A673 (cell line): ENCODE results near the gene FRMD4B. TPM values are rescaled to one million over a fixed set of nuclear protein-coding genes. Genes with fewer than 3 reads are reported as not detected.
"Not testable (repeated sequence)": the region's sequence is repeated elsewhere in the genome, so short reads cannot be mapped to it uniquely, and the experiment has no call there.

Source experiments
- BruUV-seq: library from RNA; stranded (reverse); fragments of 400-500 nt; replicated peaks from 2 replicates; lab custom pipeline; 2021; lab: Mats Ljungman, UMichigan
- CTCF ChIA-PET: fragments of 300-600 bp; sonication (Branson Sonifier 250); formaldehyde crosslinking; loops from one replicate; lab custom pipeline; 2022; ENCODE audit warnings: antibody characterized with exemption; lab: Charles Lee
- POLR2A ChIA-PET: fragments of 300-600 bp; sonication (Branson Sonifier 250); formaldehyde crosslinking; loops from one replicate; lab custom pipeline; 2022; ENCODE audit warnings: antibody characterized with exemption; ENCODE audit not compliant: low non-redundant PET; lab: Charles Lee
- DNase-seq: peaks from one replicate; pipeline ENCODE4 v3.0.0-alpha.2; 2015; ENCODE audit warnings: low spot score
- H3K27ac ChIP-seq: fragments of 200-600 bp; sonication (generic); 2 replicates; pipeline ENCODE4 v1.5.1; 2016; ENCODE audit warnings: mixed run types, low read depth, mild to moderate bottlenecking, mixed read lengths, antibody characterized with exemption, low read length; ENCODE audit not compliant: poor library complexity, severe bottlenecking
- H3K27me3 ChIP-seq: fragments of 200-600 bp; sonication (generic); replicated peaks from 2 replicates; pipeline ENCODE4 v1.6.1; 2017; ENCODE audit warnings: mixed run types, low read depth, mild to moderate bottlenecking, mixed read lengths, antibody characterized with exemption, low read length; ENCODE audit not compliant: insufficient read depth, poor library complexity
- H3K36me3 ChIP-seq: fragments of 200-600 bp; sonication (generic); 2 replicates; pipeline ENCODE4 v1.6.1; 2016; ENCODE audit warnings: mixed run types, mild to moderate bottlenecking, mixed read lengths, antibody characterized with exemption, low read length; ENCODE audit not compliant: insufficient read depth, poor library complexity, severe bottlenecking
- H3K4me1 ChIP-seq: fragments of 200-600 bp; sonication (generic); 2 replicates; pipeline ENCODE4 v1.6.1; 2017; ENCODE audit warnings: mixed run types, mild to moderate bottlenecking, mixed read lengths, antibody characterized with exemption, low read length; ENCODE audit not compliant: insufficient read depth, poor library complexity, severe bottlenecking
- H3K4me3 ChIP-seq: fragments of 200-600 bp; sonication (generic); 2 replicates; pipeline ENCODE4 v1.5.1; 2016; ENCODE audit warnings: low read depth, mixed run types, mild to moderate bottlenecking, mixed read lengths, low read length; ENCODE audit not compliant: poor library complexity, severe bottlenecking
- H3K9me3 ChIP-seq: fragments of 200-600 bp; sonication (generic); 2 replicates; pipeline ENCODE4 v1.6.1; 2016; ENCODE audit warnings: mixed run types, low read depth, mild to moderate bottlenecking, mixed read lengths, antibody characterized with exemption, low read length; ENCODE audit not compliant: poor library complexity, severe bottlenecking
- EZH2 ChIP-seq: fragments of 200-600 bp; sonication (generic); IDR thresholded peaks from 2 replicates; pipeline ENCODE4 v1.6.1; 2017; ENCODE audit warnings: borderline replicate concordance, low read depth, mild to moderate bottlenecking, mixed read lengths, antibody characterized with exemption, low read length; ENCODE audit not compliant: poor library complexity, severe bottlenecking
- intact Hi-C: fragments of 100-400 bp; cut with micrococcal nuclease; formaldehyde crosslinking; loops from one replicate; pipeline ENCODE4 v1.10.0; 2022; ENCODE audit not compliant: unreplicated experiment
- total RNA-seq: library from RNA; stranded (reverse); gene quantifications from 2 replicates; pipeline ENCODE4 v1.2.3, GENCODE V29; 2021
- TF ChIP-seq, protein P1 (sequence below): fragments of 300-800, 200-600 bp; sonication (generic); conservative IDR thresholded peaks from 2 replicates; pipeline ENCODE4 v1.5.1; 2017; ENCODE audit warnings: low read depth, mild to moderate bottlenecking, antibody characterized with exemption, low read length, moderate library complexity, mixed read lengths

Gene FRMD4B
- total RNA-seq, 1 experiment from 2014 or later: 0.21 TPM

- H3K9me3 ChIP-seq: no peaks in the 10 kb centered on the region
- no peak for TF ChIP-seq EZH2
- TF ChIP-seq, protein P1, sequence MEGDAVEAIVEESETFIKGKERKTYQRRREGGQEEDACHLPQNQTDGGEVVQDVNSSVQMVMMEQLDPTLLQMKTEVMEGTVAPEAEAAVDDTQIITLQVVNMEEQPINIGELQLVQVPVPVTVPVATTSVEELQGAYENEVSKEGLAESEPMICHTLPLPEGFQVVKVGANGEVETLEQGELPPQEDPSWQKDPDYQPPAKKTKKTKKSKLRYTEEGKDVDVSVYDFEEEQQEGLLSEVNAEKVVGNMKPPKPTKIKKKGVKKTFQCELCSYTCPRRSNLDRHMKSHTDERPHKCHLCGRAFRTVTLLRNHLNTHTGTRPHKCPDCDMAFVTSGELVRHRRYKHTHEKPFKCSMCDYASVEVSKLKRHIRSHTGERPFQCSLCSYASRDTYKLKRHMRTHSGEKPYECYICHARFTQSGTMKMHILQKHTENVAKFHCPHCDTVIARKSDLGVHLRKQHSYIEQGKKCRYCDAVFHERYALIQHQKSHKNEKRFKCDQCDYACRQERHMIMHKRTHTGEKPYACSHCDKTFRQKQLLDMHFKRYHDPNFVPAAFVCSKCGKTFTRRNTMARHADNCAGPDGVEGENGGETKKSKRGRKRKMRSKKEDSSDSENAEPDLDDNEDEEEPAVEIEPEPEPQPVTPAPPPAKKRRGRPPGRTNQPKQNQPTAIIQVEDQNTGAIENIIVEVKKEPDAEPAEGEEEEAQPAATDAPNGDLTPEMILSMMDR: no peak
- no peak for DNase-seq
- CTCF ChIA-PET: no interaction called here
- no peaks in the 10 kb centered on the region for H3K4me1 ChIP-seq
- BruUV-seq: no TSS peak
- no peak overlapping the region for H3K27ac ChIP-seq
- POLR2A ChIA-PET: no interaction called here
- no peaks in the 10 kb centered on the region for H3K27me3 ChIP-seq
- H3K36me3 ChIP-seq: no peaks in the 10 kb centered on the region
- no peak overlapping the region for H3K4me3 ChIP-seq
- intact Hi-C loops: no loop called here
Observed at GRCh38 chr3:69266585-69266984, 119.3 kb downstream of the FRMD4B start.

DNA sequence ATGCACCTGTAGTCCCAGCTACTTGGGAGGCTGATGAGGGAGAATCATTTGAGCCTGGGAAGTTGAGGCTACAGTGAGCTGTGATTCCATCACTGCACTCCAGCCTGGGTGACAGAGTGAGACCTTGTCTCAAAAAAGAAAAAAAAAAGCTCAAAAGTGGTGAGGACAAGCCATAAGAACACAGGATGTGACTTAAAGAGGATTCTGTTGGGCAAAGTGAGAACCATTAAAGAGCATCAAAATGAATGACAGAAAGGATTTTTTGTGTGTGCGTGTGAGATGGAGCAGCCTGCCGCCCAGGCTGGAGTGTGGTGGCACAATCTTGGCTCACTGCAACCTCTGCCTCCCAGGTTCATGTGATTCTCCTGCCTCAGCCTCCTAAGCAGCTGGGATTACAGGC lies 119.8 kb downstream of the FRMD4B start:
- BruUV-seq, H3K27ac ChIP-seq, H3K9me3 ChIP-seq, CTCF ChIA-PET, intact Hi-C loops, H3K4me3 ChIP-seq, H3K27me3 ChIP-seq, H3K36me3 ChIP-seq, DNase-seq, POLR2A ChIA-PET, H3K4me1 ChIP-seq: not testable (repeated sequence)

DNA sequence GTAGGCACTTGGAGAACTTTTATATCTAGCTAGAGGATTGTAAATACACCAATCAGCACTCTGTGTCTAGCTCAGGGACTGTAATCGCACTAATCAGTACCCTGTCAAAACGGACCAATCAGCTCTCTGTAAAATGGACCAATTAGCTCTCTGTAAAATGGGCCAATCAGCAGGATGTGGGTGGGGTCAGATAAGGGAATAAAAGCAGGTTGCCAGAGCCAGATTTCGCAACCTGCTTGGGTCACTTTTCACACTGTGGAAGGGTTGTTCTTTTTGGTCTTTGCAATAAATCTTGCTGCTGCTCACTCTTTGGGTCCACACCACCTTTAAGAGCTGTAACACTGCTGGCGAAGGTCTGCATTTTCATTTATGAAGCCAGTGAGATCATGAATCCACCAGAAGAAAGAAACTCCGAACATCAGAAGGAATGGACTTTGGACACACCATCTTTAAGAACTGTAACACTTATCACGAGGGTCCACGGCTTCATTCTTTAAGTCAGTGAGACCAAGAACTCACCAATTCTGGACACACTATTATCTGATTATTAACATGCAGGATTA lies 125.0 kb downstream of the FRMD4B start:
- H3K4me1 ChIP-seq, CTCF ChIA-PET, H3K9me3 ChIP-seq, H3K27ac ChIP-seq, POLR2A ChIA-PET, DNase-seq, H3K4me3 ChIP-seq, intact Hi-C loops, H3K27me3 ChIP-seq, BruUV-seq, H3K36me3 ChIP-seq: not testable (repeated sequence)

GRCh38 chr3:69260216-69260787 lies 125.6 kb downstream of the FRMD4B start:
- Histone ChIP-seq H3K9me3 (no peaks in the 10 kb centered on the region), H3K4me1 (no peaks in the 10 kb centered on the region), H3K27ac (no peak overlapping the region), H3K4me3 (no peak overlapping the region), H3K36me3 (no peaks in the 10 kb centered on the region), H3K27me3 (no peaks in the 10 kb centered on the region)
- TF ChIP-seq, protein P1: no peak
- TF ChIP-seq EZH2: no peak
- ChIA-PET POLR2A (no interaction called here), CTCF (no interaction called here)
- DNase-seq: no peak
- intact Hi-C loops: no loop called here
- no TSS peak for BruUV-seq
